ENCODE results near the gene EVA1B. TPM values are rescaled to one million over a fixed set of nuclear protein-coding genes. Genes with fewer than 3 reads are reported as not detected.

EVA1B gene
- total RNA-seq, 4 donors from 2014 or later: 40.6 to 107 (median 52.4) TPM

- DNase-seq (ENCODE audit: low spot score) (no peak), ATAC-seq (ENCODE audit: low FRiP score) (no peak)
- no peak for TF ChIP-seq CTCF (IDR thresholded peaks at IDR 0.05)
Measured at GRCh38 chr1:36339615-36340014, 16.2 kb upstream of the EVA1B start.

DNA sequence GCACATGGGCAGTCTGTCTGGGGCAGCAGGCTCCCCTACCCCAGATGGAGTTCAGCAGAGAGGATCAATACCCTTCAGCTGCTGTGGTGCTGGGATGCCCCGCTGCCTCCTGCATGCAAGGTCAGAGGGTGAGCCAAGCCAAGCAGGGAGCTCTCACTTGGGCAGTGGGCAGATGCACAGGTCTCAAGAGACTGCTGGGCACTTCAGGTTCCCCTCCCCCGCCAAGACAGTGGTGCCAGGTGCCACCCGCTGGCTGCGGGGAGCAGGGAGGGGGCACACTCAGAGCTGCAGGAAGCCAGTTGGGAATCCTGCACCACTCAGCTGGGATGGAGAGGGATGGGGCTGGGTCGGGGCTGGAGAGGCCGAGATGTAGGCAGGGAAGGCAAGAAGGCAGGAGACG is 15.8 kb upstream of the EVA1B start:
- no peak for TF ChIP-seq CTCF (IDR thresholded peaks at IDR 0.05)
- ATAC-seq (ENCODE audit: low FRiP score) (no peak), DNase-seq (ENCODE audit: low spot score) (no peak)

GRCh38 chr1:36337830-36338229 is 14.4 kb upstream of the EVA1B start:
- DNase-seq (ENCODE audit: low spot score) (no peak), ATAC-seq (ENCODE audit: low FRiP score) (no peak)
- no peak for TF ChIP-seq CTCF (IDR thresholded peaks at IDR 0.05)

DNA sequence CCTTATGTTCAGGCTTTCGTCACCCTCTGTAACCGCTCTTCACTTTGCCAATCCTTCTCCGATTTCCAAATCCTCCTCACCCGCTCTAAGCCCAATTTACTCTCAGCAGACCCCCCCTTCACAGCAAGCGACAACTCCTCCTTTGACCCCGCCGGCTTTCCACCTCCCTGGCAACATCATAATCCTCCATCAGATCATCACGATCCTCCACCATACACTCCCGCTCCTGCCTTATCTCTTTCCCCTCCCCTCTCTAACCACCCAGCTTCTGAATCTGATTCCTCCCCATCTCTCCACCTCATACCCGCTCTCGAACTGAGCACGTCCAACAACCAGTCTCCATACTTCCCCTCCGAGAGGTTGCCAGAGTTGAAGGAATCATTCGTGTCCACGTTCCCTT is 7.5 kb upstream of the EVA1B start:
- no peak for ATAC-seq (ENCODE audit: low FRiP score)
- TF ChIP-seq CTCF (IDR thresholded peaks at IDR 0.05): no peak
- no peak for DNase-seq (ENCODE audit: low spot score)

DNA sequence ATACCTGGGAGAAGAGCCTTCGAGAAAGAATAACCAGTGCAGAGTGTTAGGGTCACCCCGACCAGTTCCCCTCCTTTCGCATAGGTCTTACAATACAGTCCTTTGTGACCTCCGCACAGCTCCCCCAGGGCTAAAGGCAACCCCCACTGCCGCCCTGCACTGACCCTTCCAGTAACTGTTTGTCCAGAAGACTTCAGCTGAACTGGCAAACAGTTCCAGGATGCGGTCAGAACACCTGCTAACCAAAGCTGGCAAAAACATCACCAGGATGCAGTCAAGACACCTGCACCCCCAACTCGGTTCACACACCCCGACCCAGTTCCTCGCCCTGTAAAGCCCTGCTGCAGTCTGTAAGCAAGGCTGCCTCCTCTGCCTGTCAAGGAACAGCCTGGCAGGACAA is 6.4 kb upstream of the EVA1B start:
- ATAC-seq (ENCODE audit: low FRiP score): no peak
- no peak for TF ChIP-seq CTCF (IDR thresholded peaks at IDR 0.05)

GRCh38 chr1:36328713-36329112 is 5.3 kb upstream of the EVA1B start:
- ATAC-seq (ENCODE audit: low FRiP score): no peak
- no peak for TF ChIP-seq CTCF (IDR thresholded peaks at IDR 0.05)
- DNase-seq (ENCODE audit: low spot score): no peak

More for the DNA sequence above, 6.4 kb upstream of the EVA1B start:
- DNase-seq (ENCODE audit: low spot score): no peak

DNA sequence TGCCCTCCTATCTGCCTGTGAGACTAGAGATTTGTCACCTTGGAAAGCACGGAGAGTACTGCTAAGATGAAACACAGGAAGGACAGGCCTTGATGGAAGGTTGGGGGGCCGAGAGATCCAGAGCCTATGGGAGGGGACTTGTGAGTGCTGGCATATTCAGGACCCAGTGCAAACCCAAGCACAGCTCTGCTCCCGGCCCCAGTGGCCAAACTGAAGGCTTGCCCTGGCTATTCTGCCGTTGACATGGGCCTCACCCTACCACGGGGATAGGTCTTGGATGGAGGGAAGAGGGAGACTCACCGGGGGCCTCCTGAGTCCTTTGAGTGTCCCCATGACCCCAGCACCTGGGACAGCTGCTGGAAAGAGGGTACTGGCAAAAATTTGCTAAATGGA is 4.6 kb upstream of the EVA1B start:
- no peak for TF ChIP-seq CTCF (IDR thresholded peaks at IDR 0.05)
- DNase-seq (ENCODE audit: low spot score) (no peak), ATAC-seq (ENCODE audit: low FRiP score) (no peak)
